NB4 (cell line): Measurements from ENCODE around the gene DNHD1.

Experiments used
- DNase-seq: peaks from one replicate; pipeline ENCODE4 v3.0.0; 2010; ENCODE audit warnings: low read depth
- H3K4me3 ChIP-seq: one replicate; pipeline ENCODE4 v1.5.1; 2011; ENCODE audit warnings: mild to moderate bottlenecking, low read depth, low read length, moderate library complexity
- MYC ChIP-seq: IDR thresholded peaks from 2 replicates; pipeline ENCODE4 v1.6.1; 2011; ENCODE audit warnings: low read depth, low read length
- POLR2A ChIP-seq: IDR thresholded peaks from 2 replicates; pipeline ENCODE4 v1.6.1; 2011; ENCODE audit warnings: mild to moderate bottlenecking; ENCODE audit not compliant: insufficient read length; ENCODE audit errors: extremely low read depth
- TF ChIP-seq, protein P1 (sequence below): IDR thresholded peaks from one replicate; pipeline ENCODE4 v1.5.1; 2012; ENCODE audit warnings: low read depth, low read length
- TF ChIP-seq, protein P2 (sequence below): IDR thresholded peaks from 2 replicates; pipeline ENCODE4 v1.6.1; 2011; ENCODE audit warnings: low read depth, low read length

DNHD1 gene

DNA sequence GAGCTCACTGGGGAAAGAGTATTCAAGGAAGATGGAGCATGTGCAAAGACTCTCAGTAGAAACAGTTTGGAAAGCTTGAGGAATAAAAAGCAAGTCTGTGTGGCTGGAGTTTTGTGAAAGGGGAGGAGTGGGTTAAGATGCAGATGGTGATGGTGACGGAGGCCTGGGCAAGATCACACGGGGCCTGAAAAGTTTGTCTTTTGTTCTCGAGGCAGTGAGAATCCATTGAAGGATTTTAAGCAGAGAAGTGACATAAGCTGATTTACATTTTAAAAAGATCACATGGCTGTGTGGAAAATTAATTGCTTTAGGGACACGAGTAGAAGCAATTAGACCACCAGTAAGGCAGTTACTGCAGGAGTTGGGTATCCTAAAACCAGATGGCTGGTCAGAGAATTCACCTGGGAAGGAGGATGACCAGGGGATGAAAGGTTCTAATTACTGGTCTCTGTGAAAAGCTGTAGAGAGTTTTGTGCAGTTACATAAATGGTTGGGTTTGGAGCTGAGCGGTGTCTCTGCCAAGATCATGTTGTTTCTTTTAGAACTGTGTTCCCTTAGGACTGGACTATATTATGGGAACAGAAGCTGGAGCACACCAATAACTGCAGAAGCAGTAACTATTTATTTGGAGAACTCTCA is 99.3 kb downstream of the DNHD1 start:
- DNase-seq: no peak

DNA sequence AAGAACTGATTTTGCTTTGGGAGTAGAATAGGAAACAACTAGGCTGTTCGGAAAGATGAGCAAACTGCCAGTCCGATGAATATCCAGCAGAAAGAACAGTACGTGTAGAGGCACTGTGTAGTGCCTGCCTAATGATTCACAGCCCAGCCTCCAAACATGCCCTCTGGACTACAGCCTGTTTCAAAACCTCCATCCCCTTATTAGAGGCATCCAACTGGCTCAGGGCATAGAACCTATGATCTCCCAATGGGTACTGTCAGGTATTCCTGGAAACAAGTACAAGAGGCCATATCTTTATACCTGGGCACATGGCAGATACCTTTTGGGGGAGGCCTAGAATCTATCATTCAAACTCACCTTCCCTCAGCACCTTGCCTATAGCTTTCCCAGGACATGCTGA is 101.5 kb downstream of the DNHD1 start:
- no peak for DNase-seq
- no peak overlapping the region for H3K4me3 ChIP-seq
- TF ChIP-seq POLR2A: no peak
- TF ChIP-seq, protein P1, sequence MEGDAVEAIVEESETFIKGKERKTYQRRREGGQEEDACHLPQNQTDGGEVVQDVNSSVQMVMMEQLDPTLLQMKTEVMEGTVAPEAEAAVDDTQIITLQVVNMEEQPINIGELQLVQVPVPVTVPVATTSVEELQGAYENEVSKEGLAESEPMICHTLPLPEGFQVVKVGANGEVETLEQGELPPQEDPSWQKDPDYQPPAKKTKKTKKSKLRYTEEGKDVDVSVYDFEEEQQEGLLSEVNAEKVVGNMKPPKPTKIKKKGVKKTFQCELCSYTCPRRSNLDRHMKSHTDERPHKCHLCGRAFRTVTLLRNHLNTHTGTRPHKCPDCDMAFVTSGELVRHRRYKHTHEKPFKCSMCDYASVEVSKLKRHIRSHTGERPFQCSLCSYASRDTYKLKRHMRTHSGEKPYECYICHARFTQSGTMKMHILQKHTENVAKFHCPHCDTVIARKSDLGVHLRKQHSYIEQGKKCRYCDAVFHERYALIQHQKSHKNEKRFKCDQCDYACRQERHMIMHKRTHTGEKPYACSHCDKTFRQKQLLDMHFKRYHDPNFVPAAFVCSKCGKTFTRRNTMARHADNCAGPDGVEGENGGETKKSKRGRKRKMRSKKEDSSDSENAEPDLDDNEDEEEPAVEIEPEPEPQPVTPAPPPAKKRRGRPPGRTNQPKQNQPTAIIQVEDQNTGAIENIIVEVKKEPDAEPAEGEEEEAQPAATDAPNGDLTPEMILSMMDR: no peak
- TF ChIP-seq, protein P2, sequence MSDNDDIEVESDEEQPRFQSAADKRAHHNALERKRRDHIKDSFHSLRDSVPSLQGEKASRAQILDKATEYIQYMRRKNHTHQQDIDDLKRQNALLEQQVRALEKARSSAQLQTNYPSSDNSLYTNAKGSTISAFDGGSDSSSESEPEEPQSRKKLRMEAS: no peak

More for the DNA sequence above, 99.3 kb downstream of the DNHD1 start:
- TF ChIP-seq POLR2A (no peak), MYC (no peak)
- TF ChIP-seq, protein P2: no peak
- TF ChIP-seq, protein P1: no peak
- no peak overlapping the region for H3K4me3 ChIP-seq

DNA sequence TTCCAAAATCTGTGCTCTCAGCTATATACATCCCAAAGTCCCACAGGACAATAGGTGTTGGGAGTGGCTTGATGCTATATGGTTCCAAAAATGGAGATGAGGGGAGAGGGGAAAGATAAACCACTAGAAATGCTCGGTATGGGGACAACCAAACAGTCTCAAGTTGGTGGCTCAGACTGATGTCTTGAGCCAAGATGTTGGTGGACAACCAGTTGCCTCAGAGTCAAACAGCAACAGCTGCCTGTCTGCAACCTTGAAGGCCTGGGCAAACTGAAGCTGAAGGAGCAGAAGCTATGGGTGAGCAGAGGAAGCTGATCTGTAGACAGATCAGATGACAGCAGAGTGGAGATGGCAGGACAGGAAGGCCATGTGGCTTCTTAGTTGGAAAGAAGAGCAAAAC is 102.4 kb downstream of the DNHD1 start:
- DNase-seq: no peak
- H3K4me3 ChIP-seq: no peak overlapping the region
- TF ChIP-seq MYC: no peak
- TF ChIP-seq, protein P1: no peak
- no peak for TF ChIP-seq POLR2A
- TF ChIP-seq, protein P2: no peak

DNA sequence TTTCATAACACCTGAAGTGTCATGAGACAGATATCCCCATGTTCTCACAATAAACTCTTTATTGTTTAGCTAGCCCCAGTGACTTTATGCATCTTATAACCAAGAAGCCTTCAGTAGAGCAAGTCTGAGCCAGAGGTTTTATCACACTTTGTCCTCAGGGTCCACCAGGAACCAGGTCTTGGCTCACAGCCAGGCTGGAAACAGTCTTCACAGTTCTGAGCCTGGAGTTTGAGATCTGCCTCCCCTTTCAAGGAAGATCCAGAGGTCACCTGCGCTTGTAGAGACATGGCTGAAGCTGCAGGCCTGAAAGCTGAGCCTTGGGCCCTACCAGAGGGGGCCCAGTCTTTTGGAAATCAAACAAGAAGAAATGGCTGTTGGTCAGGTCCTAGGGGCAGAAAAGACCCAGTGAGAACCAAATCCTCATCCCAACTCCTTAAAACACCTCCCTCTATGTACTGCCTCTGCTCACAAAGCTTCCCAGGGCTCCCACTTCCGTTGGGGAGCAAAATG is 102.9 kb downstream of the DNHD1 start:
- no peak for DNase-seq
- H3K4me3 ChIP-seq: no peak overlapping the region
- TF ChIP-seq POLR2A (no peak), MYC (no peak)
- TF ChIP-seq, protein P1: no peak
- TF ChIP-seq, protein P2: no peak

DNA sequence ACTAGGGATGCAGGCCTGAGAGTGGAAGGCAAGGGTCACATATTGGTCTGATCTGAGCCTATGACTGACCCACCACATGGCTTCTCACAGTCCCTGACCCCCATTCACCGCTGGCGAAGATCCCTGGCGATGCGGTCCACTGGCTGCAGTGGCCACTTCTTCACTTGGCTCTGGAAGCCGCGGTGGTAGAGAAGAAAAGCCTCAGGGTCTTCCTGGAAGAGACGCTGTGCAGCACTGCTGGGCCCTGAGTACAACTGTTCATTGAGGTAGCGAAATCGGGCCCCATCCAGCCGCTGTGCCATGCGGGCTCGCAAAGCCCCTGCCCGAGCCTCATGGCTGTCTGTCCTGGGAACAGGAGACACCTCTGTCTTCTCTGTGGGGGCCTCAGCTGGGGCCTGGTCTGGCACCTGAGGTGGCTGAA is 104.0 kb downstream of the DNHD1 start:
- no peak for DNase-seq
- no peak for TF ChIP-seq MYC
- no peak for TF ChIP-seq POLR2A
- TF ChIP-seq, protein P1: no peak
- TF ChIP-seq, protein P2: no peak
- H3K4me3 ChIP-seq: no peak overlapping the region
